Hepatocyte (in vitro differentiated cells): ENCODE measurements around the gene GRM4. TPM values are rescaled to one million over a fixed set of nuclear protein-coding genes. Genes with fewer than 3 reads are reported as not detected.

Experiments
- DNase-seq: peaks from one replicate; pipeline ENCODE4 v3.0.0-alpha.2; 2016; ENCODE audit warnings: low spot score
- H2AFZ ChIP-seq: fragments of 200-600 bp; sonication (generic); 2 replicates; pipeline ENCODE4 v1.6.0; 2016; ENCODE audit warnings: antibody characterized with exemption, mild to moderate bottlenecking
- H3K27ac ChIP-seq: fragments of 200-600 bp; sonication (generic); 2 replicates; pipeline ENCODE4 v1.5.1; 2016; ENCODE audit warnings: mild to moderate bottlenecking
- H3K27me3 ChIP-seq: fragments of 200-600 bp; sonication (generic); 2 replicates; pipeline ENCODE4 v1.6.1; 2016
- H3K36me3 ChIP-seq: fragments of 200-600 bp; sonication (generic); replicated peaks from 2 replicates; pipeline ENCODE4 v1.5.1; 2016; ENCODE audit warnings: low read depth; ENCODE audit not compliant: insufficient read depth
- H3K4me1 ChIP-seq: fragments of 200-600 bp; sonication (generic); 2 replicates; pipeline ENCODE4 v1.5.1; 2016; ENCODE audit warnings: mild to moderate bottlenecking, moderate library complexity; ENCODE audit not compliant: insufficient read depth
- H3K4me2 ChIP-seq: fragments of 200-600 bp; sonication (generic); 2 replicates; pipeline ENCODE4 v1.6.0; 2016
- H3K4me3 ChIP-seq: fragments of 200-600 bp; sonication (generic); 2 replicates; pipeline ENCODE4 v1.5.1; 2016; ENCODE audit warnings: mild to moderate bottlenecking
- H3K79me2 ChIP-seq: fragments of 200-600 bp; sonication (generic); 2 replicates; pipeline ENCODE4 v1.6.0; 2017; ENCODE audit warnings: mild to moderate bottlenecking
- H3K9me2 ChIP-seq: fragments of 200-600 bp; sonication (generic); replicated peaks from 2 replicates; pipeline ENCODE4 v1.6.0; 2017; ENCODE audit warnings: mild to moderate bottlenecking; ENCODE audit not compliant: insufficient read depth
- H3K9me3 ChIP-seq: fragments of 200-600 bp; sonication (generic); 2 replicates; pipeline ENCODE4 v1.5.1; 2016; ENCODE audit warnings: low read depth, mild to moderate bottlenecking
- H4K20me1 ChIP-seq: fragments of 200-600 bp; sonication (generic); 2 replicates; pipeline ENCODE4 v1.6.0; 2016; ENCODE audit warnings: mild to moderate bottlenecking; ENCODE audit not compliant: insufficient read depth, poor library complexity, severe bottlenecking
- CTCF ChIP-seq: fragments of 200-600 bp; sonication (generic); IDR thresholded peaks from 2 replicates; pipeline ENCODE4 v1.5.1; 2016; ENCODE audit warnings: antibody characterized with exemption, mild to moderate bottlenecking; ENCODE audit not compliant: poor library complexity
- EZH2 ChIP-seq: fragments of 200-600 bp; sonication (generic); IDR thresholded peaks from 2 replicates; pipeline ENCODE4 v1.6.1; 2016; ENCODE audit warnings: antibody characterized with exemption, mild to moderate bottlenecking, borderline replicate concordance
- EZH2phosphoT487 ChIP-seq: fragments of 200-600 bp; sonication (generic); IDR thresholded peaks from one replicate; pipeline ENCODE4 v1.6.1; 2018; ENCODE audit warnings: antibody characterized with exemption, mild to moderate bottlenecking, low read depth, moderate library complexity; ENCODE audit not compliant: unreplicated experiment, severe bottlenecking
- WGBS: methylation state at CpG from one replicate; pipeline ENCODE4 v1.1.6; 2016; ENCODE audit warnings: low lambda C conversion rate; ENCODE audit errors: missing lambda C conversion rate; 5-methylcytosine and 5-hydroxymethylcytosine counted together
- polyA plus RNA-seq: library from polyadenylated mRNA; unstranded; fragments of >200 nt; fragmentation: Nextera tagmentation; extraction: Ambion mirVana; gene quantifications from 2 replicates; pipeline ENCODE4 v1.2.1, GENCODE V29; 2016
- total RNA-seq: library from RNA; depleted of rRNA; stranded (reverse); fragments of >200 nt; gene quantifications from 2 replicates; pipeline ENCODE4 v1.2.3, GENCODE V29; 2014

Gene GRM4
- total and polyA plus RNA-seq, 2 experiments from 2014 or later, result 0.03 TPM; not detected in 1

GRCh38 chr6:34152042-34152524 lies 6.2 kb upstream of the GRM4 start:
- Histone ChIP-seq H3K36me3 (no peaks in the 10 kb centered on the region), H4K20me1 (no peaks in the 10 kb centered on the region), H3K4me2 (no peak overlapping the region), H3K9me2 (no peaks in the 10 kb centered on the region), H3K79me2 (no peaks in the 10 kb centered on the region), H3K27me3 (peaks cover 70% of the 10 kb centered on the region), H3K4me1 (no peaks in the 10 kb centered on the region), H3K9me3 (no peaks in the 10 kb centered on the region), H2AFZ (no peak overlapping the region), H3K4me3 (no peak overlapping the region), H3K27ac (no peak overlapping the region)
- WGBS, result 76% methylated on average over 9 of the region's 9 CpGs
- DNase-seq, result no peak
- no peak for TF ChIP-seq CTCF
- TF ChIP-seq EZH2, result no peak
- no peak for TF ChIP-seq EZH2phosphoT487

- peaks cover 76% of the 10 kb centered on the region for H3K27me3 ChIP-seq
These were observed 5.6 kb upstream of the GRM4 start for GRCh38 chr6:34151321-34152041.

GRCh38 chr6:34150766-34151165 lies 4.9 kb upstream of the GRM4 start:
- H3K27ac ChIP-seq, result no peak overlapping the region
- no peak overlapping the region for H3K4me3 ChIP-seq
- no peaks in the 10 kb centered on the region for H3K9me3 ChIP-seq
- no peaks in the 10 kb centered on the region for H3K9me2 ChIP-seq
- H3K4me2 ChIP-seq, result no peak overlapping the region
- H3K4me1 ChIP-seq, result no peaks in the 10 kb centered on the region
- no peak for TF ChIP-seq EZH2
- no peak for TF ChIP-seq CTCF
- TF ChIP-seq EZH2phosphoT487, result no peak
- DNase-seq, result no peak
- WGBS, result 66% methylated on average over 8 of the region's 8 CpGs
- peaks cover 83% of the 10 kb centered on the region for H3K27me3 ChIP-seq
- H4K20me1 ChIP-seq, result no peaks in the 10 kb centered on the region
- H3K36me3 ChIP-seq, result no peaks in the 10 kb centered on the region
- no peak overlapping the region for H2AFZ ChIP-seq
- H3K79me2 ChIP-seq, result no peaks in the 10 kb centered on the region

More at GRCh38 chr6:34151321-34152041, 5.6 kb upstream of the GRM4 start:
- Histone ChIP-seq H3K36me3 (no peaks in the 10 kb centered on the region), H2AFZ (no peak overlapping the region), H4K20me1 (no peaks in the 10 kb centered on the region), H3K4me3 (no peak overlapping the region), H3K9me3 (no peaks in the 10 kb centered on the region), H3K27ac (no peak overlapping the region), H3K9me2 (no peaks in the 10 kb centered on the region), H3K4me2 (no peak overlapping the region), H3K79me2 (no peaks in the 10 kb centered on the region), H3K4me1 (no peaks in the 10 kb centered on the region)
- DNase-seq, result peak; percentile 50
- 20% methylated on average over 18 of the region's 21 CpGs for WGBS
- TF ChIP-seq EZH2phosphoT487 (no peak), EZH2 (no peak), CTCF (peak; percentile 7)
